ENCODE measurements around the gene RCBTB2. TPM values are rescaled to one million over a fixed set of nuclear protein-coding genes. Genes with fewer than 3 reads are reported as not detected.

The RCBTB2 gene
- total and polyA plus RNA-seq, 7 donors = 4.2 to 21.9 (median 9.9) TPM

DNA sequence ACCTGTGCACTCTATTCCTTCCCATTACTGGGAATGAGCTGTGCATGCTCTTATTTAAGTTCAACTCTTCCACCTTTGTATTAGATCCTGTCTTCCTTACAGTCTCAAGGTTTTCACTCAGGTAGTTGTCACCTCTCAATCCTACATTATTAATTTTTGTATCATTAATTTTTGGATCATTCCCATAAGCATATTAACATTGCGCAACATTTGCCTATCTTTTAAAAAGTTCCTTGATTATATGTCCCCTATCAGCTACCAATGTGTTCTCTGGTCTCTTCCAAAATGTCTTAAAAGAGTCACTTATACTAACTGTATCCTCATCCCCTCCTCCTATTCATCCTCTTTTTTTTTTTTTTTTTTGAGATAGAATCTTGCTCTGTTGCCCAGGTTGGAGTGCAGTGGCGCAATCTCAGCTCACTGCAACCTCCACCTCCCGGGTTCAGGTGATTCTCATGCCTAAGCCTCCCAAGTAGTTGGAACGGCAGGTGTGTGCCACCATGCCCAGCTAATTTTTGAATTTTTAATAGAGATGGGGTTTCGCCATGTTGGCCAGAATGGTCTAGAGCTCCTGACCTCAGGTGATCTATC lies 2.1 kb upstream of the RCBTB2 start:
- H3K27ac ChIP-seq = no peak overlapping the region
- 88 to 97% methylated on average over 5 of the region's 5 CpGs for WGBS, 2 donors
- H3K4me3 ChIP-seq = no peak overlapping the region
- TF ChIP-seq POLR2A (IDR thresholded peaks at IDR 0.05) (no peak), EP300 (IDR thresholded peaks at IDR 0.05) (no peak), POLR2AphosphoS5 (IDR thresholded peaks at IDR 0.05) (no peak)
- TF ChIP-seq, protein P1, sequence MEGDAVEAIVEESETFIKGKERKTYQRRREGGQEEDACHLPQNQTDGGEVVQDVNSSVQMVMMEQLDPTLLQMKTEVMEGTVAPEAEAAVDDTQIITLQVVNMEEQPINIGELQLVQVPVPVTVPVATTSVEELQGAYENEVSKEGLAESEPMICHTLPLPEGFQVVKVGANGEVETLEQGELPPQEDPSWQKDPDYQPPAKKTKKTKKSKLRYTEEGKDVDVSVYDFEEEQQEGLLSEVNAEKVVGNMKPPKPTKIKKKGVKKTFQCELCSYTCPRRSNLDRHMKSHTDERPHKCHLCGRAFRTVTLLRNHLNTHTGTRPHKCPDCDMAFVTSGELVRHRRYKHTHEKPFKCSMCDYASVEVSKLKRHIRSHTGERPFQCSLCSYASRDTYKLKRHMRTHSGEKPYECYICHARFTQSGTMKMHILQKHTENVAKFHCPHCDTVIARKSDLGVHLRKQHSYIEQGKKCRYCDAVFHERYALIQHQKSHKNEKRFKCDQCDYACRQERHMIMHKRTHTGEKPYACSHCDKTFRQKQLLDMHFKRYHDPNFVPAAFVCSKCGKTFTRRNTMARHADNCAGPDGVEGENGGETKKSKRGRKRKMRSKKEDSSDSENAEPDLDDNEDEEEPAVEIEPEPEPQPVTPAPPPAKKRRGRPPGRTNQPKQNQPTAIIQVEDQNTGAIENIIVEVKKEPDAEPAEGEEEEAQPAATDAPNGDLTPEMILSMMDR (IDR thresholded peaks at IDR 0.05) = no peak
- no peaks in the 10 kb centered on the region for H3K27me3 ChIP-seq
- peaks cover 0 to 19% (median 11%) of the 10 kb centered on the region in 4 donors for H3K4me1 ChIP-seq
- no peak for DNase-seq
- intact Hi-C loops (cut with DNase I) = loop anchor here (5.0 kb wide), 5 partner anchors 212 to 1462 kb away; partner anchors contain the start of genes ITM2B, MED4, RB1 and TRIM13
- no peaks in the 10 kb centered on the region for H3K36me3 ChIP-seq
- no peaks in the 10 kb centered on the region for H3K9me3 ChIP-seq

DNA sequence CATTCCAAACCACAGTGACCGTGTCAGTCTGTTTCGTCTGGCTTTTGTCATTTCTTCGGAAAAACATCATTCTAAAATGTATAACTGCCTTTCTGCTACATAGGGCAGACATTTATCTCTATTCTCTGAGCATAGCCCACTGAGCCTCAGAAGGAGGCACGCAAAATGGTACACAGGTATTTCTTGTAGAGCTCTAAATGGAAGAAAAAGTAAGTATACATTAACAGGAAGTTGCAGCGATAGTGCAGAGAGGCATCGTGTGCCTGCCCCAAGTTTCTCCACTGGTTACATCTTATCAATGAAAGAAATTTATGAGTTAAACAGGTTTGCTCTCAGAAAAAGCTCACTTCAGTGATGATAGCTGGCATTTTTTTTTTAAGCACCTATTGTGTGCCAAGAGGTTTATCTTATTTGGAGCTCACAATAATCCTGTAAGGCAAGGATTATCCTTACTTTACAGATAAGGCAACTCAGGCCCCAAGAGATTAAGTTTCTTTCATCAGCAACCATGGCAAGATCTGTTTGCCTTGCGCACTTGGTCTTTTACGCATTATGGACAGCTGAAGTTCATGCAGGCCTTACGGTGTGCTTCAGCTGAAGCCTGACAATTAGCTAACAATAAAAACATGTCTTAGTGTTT lies 1.2 kb upstream of the RCBTB2 start:
- no peaks in the 10 kb centered on the region for H3K9me3 ChIP-seq
- intact Hi-C loops (cut with DNase I) = loop anchor here (2.0 to 5.0 kb wide), 6 partner anchors 47 to 1463 kb away; partner anchors contain the start of genes ITM2B, MED4, RB1 and TRIM13
- WGBS, 2 donors = 82 to 92% methylated on average over 9 of the region's 9 CpGs

DNA sequence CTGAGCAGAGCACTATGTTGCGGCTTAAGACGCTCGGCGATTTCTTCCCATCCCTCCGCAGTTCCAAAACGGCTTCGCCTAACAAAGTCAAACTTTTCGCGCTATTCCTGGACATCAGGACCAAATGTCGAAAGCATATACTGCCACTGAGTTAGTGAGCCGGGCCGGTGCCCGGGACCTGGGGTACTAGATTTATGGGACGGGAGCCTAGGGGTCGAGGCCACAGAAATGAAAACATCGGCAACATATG lies 699 bp downstream of the RCBTB2 start:
- Histone ChIP-seq H3K36me3 (no peaks in the 10 kb centered on the region), H3K4me3 (peak overlapping the region; percentile 77 to 81 (median 78)), H3K27me3 (no peaks in the 10 kb centered on the region), H3K9me3 (no peaks in the 10 kb centered on the region), H3K4me1 (peaks cover 0 to 19% (median 11%) of the 10 kb centered on the region in 4 donors), H3K27ac (peak overlapping the region; percentile 94 to 98 (median 97))
- no peak for TF ChIP-seq EP300 (IDR thresholded peaks at IDR 0.05)
- TF ChIP-seq POLR2A (IDR thresholded peaks at IDR 0.05) = no peak
- TF ChIP-seq, protein P1 (IDR thresholded peaks at IDR 0.05) = no peak
- no peak for TF ChIP-seq POLR2AphosphoS5 (IDR thresholded peaks at IDR 0.05)
- 2 to 4% methylated on average over 16 of the region's 16 CpGs for WGBS, 2 donors
- intact Hi-C loops (cut with DNase I) = loop anchor here (2.0 to 5.0 kb wide), 6 partner anchors 49 to 1465 kb away; partner anchors contain the start of genes ITM2B, MED4, RB1 and TRIM13
- no peak for DNase-seq

More for the DNA sequence above, 1.2 kb upstream of the RCBTB2 start:
- Histone ChIP-seq H3K36me3 (no peaks in the 10 kb centered on the region), H3K4me3 (no peak overlapping the region), H3K27me3 (no peaks in the 10 kb centered on the region), H3K27ac (peak overlapping the region in 3 of 4 donors; percentile 94 to 98 (median 96)), H3K4me1 (peaks cover 0 to 19% (median 11%) of the 10 kb centered on the region in 4 donors)
- no peak for DNase-seq
- TF ChIP-seq POLR2A (IDR thresholded peaks at IDR 0.05) (no peak), POLR2AphosphoS5 (IDR thresholded peaks at IDR 0.05) (no peak), EP300 (IDR thresholded peaks at IDR 0.05) (no peak)
- TF ChIP-seq, protein P1 (IDR thresholded peaks at IDR 0.05) = no peak

DNA sequence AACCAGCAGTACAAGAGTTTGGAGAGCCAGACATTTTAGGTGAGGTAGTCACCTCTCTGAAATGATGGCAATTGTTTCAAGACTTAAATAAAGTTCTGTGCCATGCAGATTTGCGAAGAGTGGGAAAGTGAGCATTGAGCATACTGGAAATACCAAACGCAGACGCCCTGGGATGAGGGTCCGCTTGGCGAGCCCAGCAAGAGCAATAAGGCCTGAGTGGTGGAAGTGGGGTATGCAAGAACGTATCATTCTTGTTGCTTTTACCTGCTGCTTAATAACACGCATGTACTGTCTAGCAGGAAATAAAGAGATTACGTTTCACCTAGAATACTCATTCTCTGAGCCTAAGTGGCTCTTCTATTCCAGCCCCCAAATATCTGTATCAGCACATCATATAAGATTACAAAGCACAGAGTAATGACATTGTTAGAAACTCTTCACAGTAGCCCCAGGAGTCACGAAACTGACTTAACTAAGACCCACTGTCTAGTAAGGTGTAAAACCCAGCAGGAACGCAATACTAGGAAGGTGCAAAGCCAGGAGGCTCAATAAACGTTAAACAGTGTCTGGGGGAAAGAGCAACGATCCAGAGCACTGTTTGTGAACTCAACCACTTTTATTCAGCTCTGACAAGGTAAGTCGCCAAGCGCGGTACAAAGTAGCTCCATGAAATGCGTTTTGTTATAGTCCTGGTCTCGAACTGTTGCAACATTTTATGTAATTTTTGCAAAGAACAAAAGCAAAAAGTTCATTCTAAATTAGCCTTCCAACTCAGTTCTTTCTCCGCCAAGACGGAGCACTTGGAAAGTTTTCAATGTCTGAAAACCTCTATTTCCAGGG lies 1.2 kb downstream of the RCBTB2 start:
- Histone ChIP-seq H3K27ac (peak overlapping the region; percentile 94 to 98 (median 97)), H3K36me3 (no peaks in the 10 kb centered on the region), H3K27me3 (no peaks in the 10 kb centered on the region), H3K4me1 (peaks cover 0 to 19% (median 11%) of the 10 kb centered on the region in 4 donors), H3K9me3 (no peaks in the 10 kb centered on the region), H3K4me3 (peak overlapping the region; percentile 77 to 81 (median 78))
- WGBS, 2 donors = 23 to 45% methylated on average over 19 of the region's 19 CpGs
- TF ChIP-seq POLR2A (IDR thresholded peaks at IDR 0.05) = no peak
- TF ChIP-seq, protein P1 (IDR thresholded peaks at IDR 0.05) = no peak
- no peak for TF ChIP-seq EP300 (IDR thresholded peaks at IDR 0.05)
- no peak for TF ChIP-seq POLR2AphosphoS5 (IDR thresholded peaks at IDR 0.05)
- intact Hi-C loops (cut with DNase I) = loop anchor here (2.0 to 5.0 kb wide), 6 partner anchors 49 to 1466 kb away; partner anchors contain the start of genes ITM2B, MED4, RB1 and TRIM13
- DNase-seq = no peak
